ENCODE data around the gene HNRNPUL1.

Gene HNRNPUL1

GRCh38 chr19:41234512-41235168, 29.5 kb upstream of the HNRNPUL1 start:
- no peak for DNase-seq (ENCODE audit: low spot score)

GRCh38 chr19:41235480-41235879, 28.7 kb upstream of the HNRNPUL1 start:
- DNase-seq (ENCODE audit: low spot score), result no peak

DNA sequence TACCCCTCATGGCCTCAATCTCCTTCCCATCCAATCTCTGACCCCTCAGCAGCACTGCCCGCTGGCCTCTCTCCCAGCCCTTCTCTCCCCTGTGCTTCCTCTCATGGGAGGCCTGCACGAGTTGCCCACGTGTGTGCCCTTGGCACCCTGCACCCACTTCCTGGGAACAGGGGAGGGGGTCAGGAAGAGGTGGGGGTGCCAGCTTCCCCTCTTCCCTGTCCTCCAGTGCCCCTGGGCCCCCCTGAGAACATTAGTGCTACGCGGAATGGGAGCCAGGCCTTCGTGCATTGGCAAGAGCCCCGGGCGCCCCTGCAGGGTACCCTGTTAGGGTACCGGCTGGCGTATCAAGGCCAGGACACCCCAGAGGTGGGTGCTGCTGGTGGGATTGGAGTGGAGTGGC, 25.9 kb upstream of the HNRNPUL1 start:
- DNase-seq (ENCODE audit: low spot score), result no peak

DNA sequence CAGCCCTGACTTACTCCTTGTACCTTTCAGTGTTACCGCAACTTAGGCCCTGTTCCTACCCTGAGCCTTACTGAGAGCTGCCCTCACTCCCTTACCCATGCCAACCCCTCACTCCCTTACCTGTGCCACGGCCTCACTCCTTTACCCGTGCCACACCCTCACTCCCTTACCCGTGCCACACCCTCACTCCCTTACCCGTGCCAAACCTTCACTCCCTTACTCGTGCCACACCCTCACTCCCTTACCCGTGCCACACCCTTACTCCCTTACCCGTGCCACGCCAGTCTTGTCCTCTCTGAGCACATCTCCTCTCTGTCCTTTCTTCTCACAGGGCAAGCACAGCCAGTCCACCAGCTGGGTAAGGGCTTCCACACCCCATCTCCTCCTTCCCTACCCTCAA, 24.8 kb upstream of the HNRNPUL1 start:
- no peak for DNase-seq (ENCODE audit: low spot score)

- DNase-seq (ENCODE audit: low spot score), result no peak
Measured at GRCh38 chr19:41239961-41240574, 24.1 kb upstream of the HNRNPUL1 start.

DNA sequence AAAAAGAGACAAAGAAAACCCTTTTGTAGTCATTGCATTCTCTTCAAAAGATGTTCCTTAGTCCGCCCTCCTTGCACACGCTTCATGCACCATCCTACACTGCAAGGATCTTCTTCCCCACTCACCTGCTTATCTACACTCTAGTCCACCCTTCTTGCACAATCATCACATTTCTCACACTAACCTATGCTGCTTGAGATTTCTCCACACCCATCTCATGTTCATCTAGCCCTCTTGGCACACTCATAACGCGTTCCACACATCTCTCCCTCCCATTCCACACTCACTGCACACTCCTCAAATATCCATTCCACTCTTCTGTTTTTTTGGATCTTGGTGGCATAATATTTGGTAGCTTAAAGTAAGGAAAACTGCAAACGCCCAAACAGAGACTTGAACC, 22.3 kb upstream of the HNRNPUL1 start:
- DNase-seq (ENCODE audit: low spot score), result no peak

DNA sequence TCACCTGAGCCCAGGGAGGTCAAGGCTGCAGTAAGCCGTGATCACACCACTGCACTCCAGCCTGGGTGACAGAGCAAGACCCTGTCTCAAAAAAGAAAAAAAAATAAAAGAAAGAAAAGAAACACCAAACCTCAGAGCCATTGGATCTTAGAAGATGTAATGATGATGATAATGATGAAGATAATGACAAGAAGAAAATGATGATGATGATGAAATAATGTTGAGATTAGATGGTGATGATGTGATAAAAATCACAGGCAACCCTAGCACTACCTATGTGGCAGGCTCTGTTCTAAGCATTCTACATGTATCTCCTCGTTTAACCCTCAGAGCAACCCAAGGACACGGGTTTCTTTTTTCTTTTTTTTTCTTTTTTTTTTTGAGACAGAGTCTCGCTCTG, 20.1 kb upstream of the HNRNPUL1 start:
- DNase-seq (ENCODE audit: low spot score), result no peak

GRCh38 chr19:41245843-41246242, 18.3 kb upstream of the HNRNPUL1 start:
- no peak for DNase-seq (ENCODE audit: low spot score)

- no peak for DNase-seq (ENCODE audit: low spot score)
Measured at GRCh38 chr19:41248895-41249294, 15.3 kb upstream of the HNRNPUL1 start.

DNA sequence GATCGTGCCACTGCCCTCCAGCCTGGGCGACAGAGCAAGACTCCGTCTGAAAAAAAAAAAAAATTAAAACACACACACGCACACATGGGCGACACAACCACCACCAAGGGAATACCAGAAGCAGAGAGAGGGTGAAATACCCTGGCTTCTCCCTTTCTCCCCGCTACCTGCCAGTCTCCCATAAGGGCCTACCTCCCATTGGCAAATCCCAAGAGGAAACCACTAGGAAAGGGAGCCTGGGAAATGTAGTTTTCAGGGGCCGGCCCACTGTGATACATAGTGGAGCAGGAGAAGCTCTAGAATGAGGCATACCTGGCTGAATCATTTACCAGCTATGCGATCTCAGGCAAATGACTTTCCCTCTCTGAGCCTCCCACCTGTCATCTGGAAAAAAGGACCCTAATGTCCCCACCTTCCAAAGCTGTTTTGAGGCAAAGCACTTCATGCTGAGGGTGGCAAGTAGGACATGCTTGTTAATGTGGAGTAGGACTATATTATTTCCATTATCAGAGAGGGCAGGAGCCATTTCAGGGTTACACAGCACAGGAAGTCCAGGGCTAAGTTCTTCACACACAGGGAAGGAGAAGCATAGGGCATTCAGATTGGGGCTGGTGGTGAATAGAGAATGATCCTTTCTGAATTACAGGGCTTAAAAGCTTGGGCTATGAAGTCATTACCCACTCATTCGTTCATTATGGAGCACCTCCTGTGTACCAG, 14.3 kb upstream of the HNRNPUL1 start:
- DNase-seq (ENCODE audit: low spot score), result no peak

DNA sequence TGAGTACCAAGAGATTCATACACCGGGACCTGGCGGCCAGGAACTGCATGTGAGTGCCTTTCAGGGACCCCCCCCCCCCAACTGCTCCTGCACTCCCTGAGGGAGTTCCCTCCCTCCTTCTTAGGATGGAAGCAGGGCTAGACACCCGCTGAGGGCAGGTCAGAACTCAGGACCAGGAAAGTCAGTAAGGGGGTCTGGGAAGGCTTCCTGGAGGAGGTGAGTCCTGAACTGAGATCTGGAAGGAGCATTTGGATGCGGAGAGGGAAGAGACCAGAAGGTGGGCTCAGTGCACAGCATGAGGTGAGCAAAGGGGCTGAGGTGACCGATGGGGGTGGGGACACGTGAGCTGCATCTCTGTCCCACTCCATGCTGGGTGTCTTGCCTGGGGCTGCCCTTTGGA, 10.5 kb upstream of the HNRNPUL1 start:
- no peak for DNase-seq (ENCODE audit: low spot score)

DNA sequence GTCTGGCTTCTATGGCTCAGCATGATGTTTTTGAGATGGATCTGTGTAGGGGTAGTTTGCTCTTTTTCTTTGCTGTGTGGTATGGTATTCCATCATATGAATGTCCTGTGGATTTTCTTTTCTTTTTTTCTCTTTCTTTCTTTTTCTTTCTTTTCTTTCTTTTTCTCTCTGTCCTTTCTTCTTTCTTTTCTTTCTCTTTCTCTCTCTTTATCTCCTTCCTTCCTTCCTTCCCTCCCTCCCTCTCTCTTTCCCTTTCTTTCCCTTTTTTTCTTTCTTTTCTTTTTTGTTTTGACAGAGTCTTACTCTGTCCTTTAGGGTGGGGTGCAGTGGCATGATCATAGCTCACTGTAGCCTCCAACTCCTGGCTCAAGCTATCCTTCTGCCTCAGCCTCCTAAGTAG, 9.0 kb upstream of the HNRNPUL1 start:
- no peak for DNase-seq (ENCODE audit: low spot score)

- no peak for DNase-seq (ENCODE audit: low spot score)
Measured at GRCh38 chr19:41261474-41262190, 2.5 kb upstream of the HNRNPUL1 start.

DNA sequence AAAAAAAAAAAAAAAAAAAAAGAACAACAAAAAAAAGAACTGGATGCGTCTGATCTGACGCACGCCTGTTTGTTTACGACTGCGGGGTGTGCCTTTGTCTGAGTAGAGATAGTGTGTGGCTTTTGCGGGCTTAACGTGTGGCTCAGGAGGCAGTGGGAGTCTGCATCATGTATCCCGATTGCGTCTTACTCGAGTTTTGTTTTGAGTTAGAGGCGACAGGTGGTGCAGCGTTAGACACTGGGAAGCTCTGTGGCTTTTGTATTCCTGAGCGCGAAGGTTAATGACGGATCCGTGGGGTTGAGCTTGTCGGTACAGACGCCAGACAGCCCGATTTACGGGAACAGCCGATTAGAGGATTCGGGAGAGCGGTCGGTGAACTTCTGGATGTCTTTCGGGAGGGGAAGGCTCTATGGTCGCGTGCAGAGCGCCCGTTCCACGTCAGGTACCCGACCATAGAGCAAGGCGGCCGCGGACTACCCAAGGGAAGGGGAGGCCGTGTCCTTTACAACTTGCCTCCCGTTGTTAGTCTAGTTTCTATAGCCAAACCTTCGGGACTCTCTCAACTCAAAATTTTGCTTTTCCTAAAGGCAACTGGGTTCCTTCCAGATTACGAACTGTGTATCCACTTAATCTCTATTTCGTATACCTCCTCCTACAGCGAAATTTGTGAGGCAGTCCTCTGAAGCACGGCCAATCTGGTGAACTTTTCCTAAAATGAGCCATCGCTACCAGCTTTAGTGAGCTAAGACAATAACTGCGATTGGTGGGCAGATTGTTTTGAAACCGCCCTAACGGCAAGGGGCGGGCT, 926 bp upstream of the HNRNPUL1 start:
- peak; percentile 54 for DNase-seq (ENCODE audit: low spot score)

DNA sequence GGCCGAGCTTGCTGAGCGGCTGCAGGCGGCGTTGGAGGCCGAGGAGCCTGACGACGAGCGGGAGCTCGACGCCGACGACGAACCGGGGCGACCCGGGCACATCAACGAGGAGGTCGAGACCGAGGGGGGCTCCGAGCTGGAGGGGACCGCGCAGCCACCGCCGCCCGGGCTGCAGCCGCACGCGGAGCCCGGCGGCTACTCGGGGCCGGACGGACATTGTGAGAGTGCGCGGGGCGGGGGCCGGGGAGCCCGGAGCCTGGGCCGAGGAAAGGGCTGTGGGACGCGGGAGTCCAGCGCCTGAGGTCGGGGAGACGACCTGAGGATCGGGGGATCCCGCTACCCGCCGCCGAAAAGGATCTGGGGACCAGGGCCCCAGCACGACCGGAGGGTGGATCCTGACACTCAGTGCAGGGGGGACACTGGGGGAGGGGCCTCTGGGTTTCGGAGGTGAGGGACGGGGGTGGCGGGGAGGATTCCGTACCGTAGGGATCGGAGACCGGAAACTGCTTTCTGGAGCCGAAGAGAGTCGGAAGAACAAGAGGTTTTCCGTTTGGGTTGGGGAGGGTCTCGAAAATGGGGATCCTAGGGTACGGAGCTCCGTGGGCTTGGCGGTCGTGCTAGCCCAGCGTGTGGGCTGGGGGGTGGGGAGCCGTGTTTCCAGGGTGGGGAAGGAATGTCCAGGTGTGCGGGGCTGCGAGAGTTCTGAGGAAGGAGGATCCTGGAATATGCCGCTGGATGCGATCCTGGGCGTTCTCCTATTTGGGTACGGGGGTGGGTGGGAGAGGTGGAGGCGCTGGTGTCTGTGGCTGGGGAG, 616 bp downstream of the HNRNPUL1 start:
- DNase-seq (ENCODE audit: low spot score), result peak; percentile 51

GRCh38 chr19:41265395-41266153, 1.4 kb downstream of the HNRNPUL1 start:
- peak; percentile 36 for DNase-seq (ENCODE audit: low spot score)

DNA sequence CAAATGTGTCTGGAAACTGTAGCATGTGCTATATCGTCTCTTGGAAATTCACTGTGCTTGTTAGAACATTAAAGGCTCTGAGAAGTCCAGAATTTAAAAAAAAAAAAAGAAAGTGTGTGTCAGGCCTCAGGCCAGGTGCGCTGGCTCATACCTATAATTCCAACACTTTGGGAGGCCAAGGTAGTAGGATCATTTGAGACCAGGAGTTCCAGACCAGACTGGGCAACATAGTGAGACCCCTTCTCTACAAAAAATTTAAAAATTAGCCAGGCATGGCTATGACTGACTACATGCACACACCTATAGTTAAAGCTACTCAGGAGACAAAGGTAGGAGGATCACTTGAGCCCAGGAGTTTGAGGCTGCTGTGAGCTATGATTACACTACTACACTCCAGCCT, 4.9 kb downstream of the HNRNPUL1 start:
- no peak for DNase-seq (ENCODE audit: low spot score)

- DNase-seq (ENCODE audit: low spot score), result no peak
Measured at GRCh38 chr19:41269571-41269970, 5.4 kb downstream of the HNRNPUL1 start.

DNA sequence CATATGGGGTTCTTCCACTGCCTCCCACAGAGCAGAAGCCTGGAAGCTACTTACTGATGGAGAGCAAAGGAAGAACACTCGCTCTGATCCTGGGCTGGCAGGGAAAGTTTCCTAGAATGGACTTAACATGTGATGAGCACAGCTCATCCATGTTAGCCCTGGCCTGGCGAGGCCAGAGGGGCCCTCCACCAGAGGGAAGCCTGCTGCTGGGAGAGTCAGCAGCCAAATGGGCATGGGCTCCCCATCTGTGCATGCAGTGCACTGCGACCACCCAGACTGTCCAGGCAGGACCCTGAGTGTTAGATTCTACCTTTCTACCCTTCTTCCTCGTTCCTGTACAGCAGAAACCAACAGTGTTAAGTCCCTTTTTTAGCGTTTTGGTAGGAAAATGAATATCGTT, 8.9 kb downstream of the HNRNPUL1 start:
- DNase-seq (ENCODE audit: low spot score), result no peak

DNA sequence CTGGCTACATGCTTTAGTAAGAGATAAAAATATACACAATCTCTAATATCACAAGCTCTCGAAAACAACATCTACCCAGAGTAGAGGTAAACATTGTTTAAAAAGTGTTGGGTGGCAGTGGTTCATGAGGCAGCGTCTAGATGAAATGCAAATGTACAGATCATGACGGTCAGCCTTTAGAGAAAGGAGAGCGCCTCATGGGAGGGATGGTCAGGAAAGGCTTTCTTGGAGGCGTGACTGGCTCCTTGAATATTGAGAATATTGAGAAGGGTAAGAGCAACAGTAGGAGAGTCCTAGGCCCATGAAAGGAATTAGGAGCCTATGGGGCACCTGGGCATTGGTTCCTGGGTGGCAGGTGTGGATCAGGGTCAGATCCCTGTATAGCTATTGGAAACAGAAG, 10.6 kb downstream of the HNRNPUL1 start:
- DNase-seq (ENCODE audit: low spot score), result no peak
